ENCODE measurements around the gene TUBGCP5. TPM values are rescaled to one million over a fixed set of nuclear protein-coding genes. Genes with fewer than 3 reads are reported as not detected.
"Not testable (repeated sequence)": the region's sequence is repeated elsewhere in the genome, so short reads cannot be mapped to it uniquely, and the experiment has no call there.

The TUBGCP5 gene
- total RNA-seq, 1 donor from 2014 or later = 15.7 TPM

DNA sequence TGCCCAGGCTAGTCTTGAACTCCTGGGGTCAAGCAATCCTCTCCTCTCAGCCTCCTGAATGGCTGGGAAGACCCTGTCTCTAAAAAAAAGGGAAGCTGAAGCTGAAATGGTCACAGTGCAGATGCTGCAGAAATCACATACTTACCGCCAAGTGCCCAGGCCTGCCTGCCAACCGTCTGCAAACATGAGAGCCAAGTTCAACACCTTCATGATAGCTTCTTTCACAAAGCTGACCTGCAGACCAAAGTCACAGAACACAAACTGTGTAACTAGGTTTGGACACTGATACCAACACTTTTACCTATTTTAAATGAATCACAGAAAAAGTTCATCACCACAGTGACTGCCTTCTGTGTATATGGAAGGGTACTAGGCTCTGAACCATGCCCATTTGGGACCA is 36.4 kb downstream of the TUBGCP5 start:
- DNase-seq (ENCODE audit: low spot score) = no peak
- Mint-ChIP-seq H3K4me1 (ENCODE audit: unreplicated experiment) (no peaks in the 10 kb centered on the region), H3K27me3 (ENCODE audit: unreplicated experiment) (peaks cover 6% of the 10 kb centered on the region), H3K36me3 (ENCODE audit: low read depth, unreplicated experiment) (peaks cover 19% of the 10 kb centered on the region), H3K27ac (ENCODE audit: unreplicated experiment) (no peak overlapping the region), H3K4me3 (ENCODE audit: unreplicated experiment) (no peak overlapping the region), H3K9me3 (ENCODE audit: unreplicated experiment) (no peaks in the 10 kb centered on the region)
- TF ChIP-seq CTCF (IDR thresholded peaks at IDR 0.05; ENCODE audit: unreplicated experiment) = no peak

DNA sequence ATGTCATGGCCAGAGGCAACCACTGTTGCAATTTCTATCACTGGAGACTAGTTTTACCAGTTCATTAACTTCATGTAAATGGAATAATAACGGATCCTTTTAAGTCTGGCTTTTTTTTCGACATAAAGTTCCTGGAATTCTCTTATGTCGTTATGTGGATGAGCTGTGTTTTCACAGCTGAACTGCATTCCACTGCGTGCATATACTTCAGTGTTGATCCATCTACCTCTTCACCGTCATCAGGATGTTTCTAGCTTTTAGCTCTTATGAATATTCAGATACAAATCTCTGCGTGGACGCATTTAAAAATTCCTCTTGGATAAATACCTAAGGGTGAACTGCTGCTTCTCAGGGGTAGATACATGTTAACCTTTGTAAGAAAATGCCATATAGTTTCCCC is 43.6 kb downstream of the TUBGCP5 start:
- Mint-ChIP-seq H3K4me3 (ENCODE audit: unreplicated experiment) (no peak overlapping the region), H3K27ac (ENCODE audit: unreplicated experiment) (no peak overlapping the region), H3K36me3 (ENCODE audit: low read depth, unreplicated experiment) (peaks cover 4% of the 10 kb centered on the region), H3K27me3 (ENCODE audit: unreplicated experiment) (peaks cover 3% of the 10 kb centered on the region), H3K9me3 (ENCODE audit: unreplicated experiment) (no peaks in the 10 kb centered on the region), H3K4me1 (ENCODE audit: unreplicated experiment) (no peaks in the 10 kb centered on the region)
- no peak for DNase-seq (ENCODE audit: low spot score)
- no peak for TF ChIP-seq CTCF (IDR thresholded peaks at IDR 0.05; ENCODE audit: unreplicated experiment)

DNA sequence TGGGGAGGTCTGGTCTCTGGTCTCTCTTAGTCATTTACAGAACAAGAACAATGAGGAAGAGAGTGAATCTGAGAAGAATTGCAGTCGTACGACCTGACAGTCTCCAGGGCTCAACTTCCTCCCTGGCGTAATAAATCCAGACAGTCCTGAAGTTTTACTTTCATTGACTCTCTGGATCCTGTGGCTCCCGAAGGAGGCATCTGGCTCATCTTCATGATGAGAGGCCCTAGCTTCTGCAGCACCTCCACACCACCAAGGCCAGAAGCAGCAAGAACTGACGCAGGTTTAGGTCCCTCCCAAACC is 47.4 kb downstream of the TUBGCP5 start:
- peaks cover 6% of the 10 kb centered on the region for H3K4me1 Mint-ChIP-seq (ENCODE audit: unreplicated experiment)
- no peak for DNase-seq (ENCODE audit: low spot score)
- H3K27ac Mint-ChIP-seq (ENCODE audit: unreplicated experiment) = no peak overlapping the region
- peaks cover 4% of the 10 kb centered on the region for H3K36me3 Mint-ChIP-seq (ENCODE audit: low read depth, unreplicated experiment)
- H3K27me3 Mint-ChIP-seq (ENCODE audit: unreplicated experiment) = no peaks in the 10 kb centered on the region
- H3K9me3 Mint-ChIP-seq (ENCODE audit: unreplicated experiment) = no peaks in the 10 kb centered on the region
- TF ChIP-seq CTCF (IDR thresholded peaks at IDR 0.05; ENCODE audit: unreplicated experiment) = no peak
- H3K4me3 Mint-ChIP-seq (ENCODE audit: unreplicated experiment) = no peak overlapping the region

DNA sequence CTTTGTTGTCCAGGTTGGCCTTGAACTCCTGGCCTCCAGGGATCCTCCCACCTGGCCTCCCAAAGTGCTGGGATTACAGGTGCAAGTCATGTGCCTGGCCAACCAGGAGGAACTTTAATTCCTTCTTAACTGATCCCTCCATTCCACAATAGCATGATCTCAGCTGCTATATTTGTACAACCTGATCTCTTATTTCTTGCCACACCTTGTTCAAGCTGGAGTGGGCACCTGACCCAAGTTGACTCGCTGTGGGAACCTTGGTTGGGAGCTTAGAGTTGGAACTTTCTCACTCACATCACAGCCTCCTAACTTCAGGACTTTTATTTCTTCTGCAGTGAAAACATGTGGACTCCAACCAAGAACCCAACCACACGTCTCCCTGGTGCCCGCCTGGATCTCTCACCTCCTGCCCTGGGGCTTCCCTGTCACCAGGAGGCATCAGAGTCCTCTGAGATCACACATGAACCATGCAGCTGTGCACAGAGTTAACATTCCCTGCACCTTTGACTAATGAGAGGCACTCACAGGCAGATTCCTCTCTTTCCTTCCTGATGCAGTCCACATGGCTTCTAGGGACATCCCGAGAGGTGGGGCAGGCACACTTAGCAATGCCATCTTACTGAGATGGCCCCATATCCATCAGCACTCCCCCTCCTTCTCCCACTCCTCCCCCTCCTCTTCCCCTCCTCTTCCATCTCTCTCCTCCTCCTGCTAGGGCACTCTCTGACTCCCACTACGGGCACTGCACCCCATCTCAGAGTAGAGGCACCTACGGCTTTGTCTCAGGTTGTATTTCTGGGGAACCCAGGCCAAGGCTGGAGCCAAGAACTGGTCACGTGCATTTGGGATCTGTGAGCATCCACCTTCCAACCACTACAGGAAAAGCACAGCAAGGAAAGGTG is 49.5 kb downstream of the TUBGCP5 start:
- no peak overlapping the region for H3K27ac Mint-ChIP-seq (ENCODE audit: unreplicated experiment)
- H3K4me3 Mint-ChIP-seq (ENCODE audit: unreplicated experiment) = no peak overlapping the region
- no peaks in the 10 kb centered on the region for H3K27me3 Mint-ChIP-seq (ENCODE audit: unreplicated experiment)
- H3K9me3 Mint-ChIP-seq (ENCODE audit: unreplicated experiment) = no peaks in the 10 kb centered on the region
- DNase-seq (ENCODE audit: low spot score) = no peak
- peaks cover 4% of the 10 kb centered on the region for H3K36me3 Mint-ChIP-seq (ENCODE audit: low read depth, unreplicated experiment)
- H3K4me1 Mint-ChIP-seq (ENCODE audit: unreplicated experiment) = peaks cover 6% of the 10 kb centered on the region
- no peak for TF ChIP-seq CTCF (IDR thresholded peaks at IDR 0.05; ENCODE audit: unreplicated experiment)

DNA sequence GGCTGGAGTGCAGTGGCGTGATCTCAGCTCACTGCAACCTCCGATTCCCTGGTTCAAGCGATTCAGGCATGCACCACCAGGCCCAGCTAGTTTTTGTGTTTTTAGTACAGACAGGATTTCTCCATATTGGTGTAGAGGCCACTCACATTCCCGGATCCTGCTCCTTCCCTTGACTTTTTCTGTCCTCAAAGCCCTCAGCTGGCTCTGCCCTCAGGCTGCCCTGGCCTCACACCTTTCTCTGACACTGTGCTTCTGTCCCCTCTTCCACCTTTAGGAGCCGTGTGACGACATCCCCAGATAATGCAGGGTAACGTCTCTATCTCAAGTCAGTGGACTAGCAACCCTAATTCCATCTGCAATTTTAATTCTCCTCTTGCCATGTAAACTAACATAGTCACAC is 50.6 kb downstream of the TUBGCP5 start:
- no peaks in the 10 kb centered on the region for H3K36me3 Mint-ChIP-seq (ENCODE audit: low read depth, unreplicated experiment)
- no peak overlapping the region for H3K4me3 Mint-ChIP-seq (ENCODE audit: unreplicated experiment)
- no peaks in the 10 kb centered on the region for H3K27me3 Mint-ChIP-seq (ENCODE audit: unreplicated experiment)
- no peak for DNase-seq (ENCODE audit: low spot score)
- no peaks in the 10 kb centered on the region for H3K9me3 Mint-ChIP-seq (ENCODE audit: unreplicated experiment)
- no peak for TF ChIP-seq CTCF (IDR thresholded peaks at IDR 0.05; ENCODE audit: unreplicated experiment)
- H3K4me1 Mint-ChIP-seq (ENCODE audit: unreplicated experiment) = peaks cover 6% of the 10 kb centered on the region
- no peak overlapping the region for H3K27ac Mint-ChIP-seq (ENCODE audit: unreplicated experiment)

- H3K36me3 Mint-ChIP-seq (ENCODE audit: low read depth, unreplicated experiment); DNase-seq (ENCODE audit: low spot score); H3K9me3 Mint-ChIP-seq (ENCODE audit: unreplicated experiment); H3K27ac Mint-ChIP-seq (ENCODE audit: unreplicated experiment); H3K4me3 Mint-ChIP-seq (ENCODE audit: unreplicated experiment): not testable (repeated sequence)
- Mint-ChIP-seq H3K4me1 (ENCODE audit: unreplicated experiment) (peaks cover 10% of the 10 kb centered on the region), H3K27me3 (ENCODE audit: unreplicated experiment) (peaks cover 16% of the 10 kb centered on the region)
Measured at GRCh38 chr15:22981931-22982330, 57.4 kb downstream of the TUBGCP5 start.
